IPS-20b (cell line): ENCODE measurements around the gene TMEM60.

Experiments
- H3K27ac ChIP-seq: one replicate; pipeline ENCODE4 v1.5.1; 2013; ENCODE audit warnings: low read length
- H3K27me3 ChIP-seq: 2 replicates; pipeline ENCODE4 v1.6.1; 2013; ENCODE audit warnings: mild to moderate bottlenecking, low read length, inconsistent platforms; ENCODE audit not compliant: insufficient read depth
- H3K36me3 ChIP-seq: 2 replicates; pipeline ENCODE4 v1.6.1; 2013; ENCODE audit warnings: low read depth, mild to moderate bottlenecking, inconsistent platforms, low read length, moderate library complexity; ENCODE audit not compliant: insufficient read depth
- H3K4me1 ChIP-seq: 2 replicates; pipeline ENCODE4 v1.6.1; 2013; ENCODE audit warnings: mild to moderate bottlenecking, control low read depth, inconsistent platforms, low read length, moderate library complexity; ENCODE audit not compliant: insufficient read depth
- H3K4me3 ChIP-seq: 2 replicates; pipeline ENCODE4 v1.5.1; 2013; ENCODE audit warnings: mild to moderate bottlenecking, low read length, inconsistent platforms
- H3K9ac ChIP-seq: 2 replicates; pipeline ENCODE4 v1.6.1; 2013; ENCODE audit warnings: low read depth, mild to moderate bottlenecking, inconsistent platforms, low read length, moderate library complexity
- H3K9me3 ChIP-seq: 2 replicates; pipeline ENCODE4 v1.6.1; 2013; ENCODE audit warnings: mild to moderate bottlenecking, low read depth, low read length, inconsistent platforms; ENCODE audit not compliant: insufficient read depth

The TMEM60 gene

DNA sequence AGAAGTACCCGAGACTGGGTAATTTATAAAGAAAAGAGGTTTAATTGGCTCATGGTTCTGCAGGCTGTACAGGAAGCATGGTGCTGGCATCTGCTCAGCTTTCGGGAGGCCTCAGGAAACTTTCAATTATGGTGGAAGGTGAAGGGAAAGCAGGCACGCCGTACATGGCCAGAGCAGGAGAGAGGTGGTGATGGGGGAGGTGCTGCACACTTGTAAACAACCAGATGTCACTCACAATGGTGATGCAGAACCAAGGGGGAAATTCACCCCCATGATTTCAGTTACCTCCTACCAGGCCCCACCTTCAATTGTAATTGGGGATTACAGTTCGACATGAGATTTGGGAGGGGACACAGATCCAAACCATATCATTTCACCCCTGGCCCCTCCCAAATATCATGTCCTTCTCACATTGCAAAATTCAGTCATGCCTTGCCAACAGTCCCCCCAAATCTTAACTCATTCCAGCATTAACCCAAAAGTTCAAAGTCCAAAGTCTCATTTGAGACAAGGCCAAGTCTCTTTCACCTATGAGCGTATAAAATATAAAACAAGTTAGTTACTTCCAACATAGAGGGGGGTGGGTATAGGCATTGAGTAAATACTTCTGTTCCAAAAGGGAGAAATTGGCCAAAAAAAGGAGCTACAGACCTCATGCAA lies 51.9 kb downstream of the TMEM60 start:
- H3K27ac ChIP-seq: no peak overlapping the region
- H3K36me3 ChIP-seq: peaks cover 11% of the 10 kb centered on the region
- no peaks in the 10 kb centered on the region for H3K27me3 ChIP-seq
- no peak overlapping the region for H3K4me3 ChIP-seq
- no peaks in the 10 kb centered on the region for H3K4me1 ChIP-seq
- H3K9me3 ChIP-seq: no peaks in the 10 kb centered on the region
- no peak overlapping the region for H3K9ac ChIP-seq

DNA sequence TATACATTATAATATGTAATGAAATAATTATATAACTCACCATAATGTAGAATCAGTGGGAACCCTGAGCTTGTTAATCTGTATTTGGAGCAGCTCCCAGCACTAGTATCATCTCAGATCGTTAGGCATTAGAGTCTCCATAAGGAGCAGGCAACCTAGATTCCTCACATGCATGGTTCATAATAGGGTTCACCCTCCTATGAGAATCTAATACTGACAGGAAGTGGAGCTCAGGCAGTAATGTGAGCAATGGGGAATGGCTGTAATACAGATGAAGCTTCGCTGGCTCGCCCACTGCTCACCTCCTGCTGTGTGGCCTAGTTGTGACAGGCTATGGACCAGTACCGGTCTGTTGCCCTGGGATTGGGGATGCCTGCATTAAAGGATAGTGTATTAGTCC lies 52.5 kb downstream of the TMEM60 start:
- Histone ChIP-seq H3K27ac (no peak overlapping the region), H3K9ac (no peak overlapping the region), H3K9me3 (no peaks in the 10 kb centered on the region), H3K4me1 (no peaks in the 10 kb centered on the region), H3K4me3 (no peak overlapping the region), H3K27me3 (no peaks in the 10 kb centered on the region), H3K36me3 (peaks cover 11% of the 10 kb centered on the region)
